ENCODE results near the gene SLCO1A2.
"Not testable (repeated sequence)": the region's sequence is repeated elsewhere in the genome, so short reads cannot be mapped to it uniquely, and the experiment has no call there.

SLCO1A2 gene, protein sequence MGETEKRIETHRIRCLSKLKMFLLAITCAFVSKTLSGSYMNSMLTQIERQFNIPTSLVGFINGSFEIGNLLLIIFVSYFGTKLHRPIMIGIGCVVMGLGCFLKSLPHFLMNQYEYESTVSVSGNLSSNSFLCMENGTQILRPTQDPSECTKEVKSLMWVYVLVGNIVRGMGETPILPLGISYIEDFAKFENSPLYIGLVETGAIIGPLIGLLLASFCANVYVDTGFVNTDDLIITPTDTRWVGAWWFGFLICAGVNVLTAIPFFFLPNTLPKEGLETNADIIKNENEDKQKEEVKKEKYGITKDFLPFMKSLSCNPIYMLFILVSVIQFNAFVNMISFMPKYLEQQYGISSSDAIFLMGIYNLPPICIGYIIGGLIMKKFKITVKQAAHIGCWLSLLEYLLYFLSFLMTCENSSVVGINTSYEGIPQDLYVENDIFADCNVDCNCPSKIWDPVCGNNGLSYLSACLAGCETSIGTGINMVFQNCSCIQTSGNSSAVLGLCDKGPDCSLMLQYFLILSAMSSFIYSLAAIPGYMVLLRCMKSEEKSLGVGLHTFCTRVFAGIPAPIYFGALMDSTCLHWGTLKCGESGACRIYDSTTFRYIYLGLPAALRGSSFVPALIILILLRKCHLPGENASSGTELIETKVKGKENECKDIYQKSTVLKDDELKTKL

DNA sequence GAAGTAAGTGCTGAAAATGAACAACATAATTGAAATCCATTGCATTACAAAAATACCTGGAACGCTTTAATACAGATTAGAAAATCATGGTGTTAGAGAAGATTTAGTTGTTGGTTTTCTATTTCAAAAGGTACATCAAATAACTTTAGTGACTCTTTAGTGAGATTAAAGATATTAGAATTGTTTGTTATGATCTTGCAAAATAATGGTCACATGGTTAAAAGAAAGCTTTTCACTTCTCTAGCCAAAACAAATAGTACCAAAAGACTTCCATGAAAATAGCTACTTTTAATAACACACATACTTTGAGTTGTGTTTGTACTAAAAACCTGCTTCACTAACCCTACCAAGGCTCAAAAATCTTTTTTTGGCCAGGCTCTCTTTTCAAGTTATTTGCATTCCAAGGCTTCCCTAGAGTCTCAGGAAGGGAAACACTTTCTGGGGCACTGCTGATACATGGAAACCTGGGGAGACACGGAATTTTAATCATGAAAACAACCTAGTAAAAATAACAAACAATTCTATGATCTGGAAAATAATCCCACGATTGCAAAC, at the start of gene SLCO1A2:
Gene SLCO1A2, minus strand, starts transcription at position 147 of the 555 bp plus-strand sequence. CDS start 270 bp downstream, outside the sequence.
- no peak for DNase-seq

GRCh38 chr12:21384261-21384660, 49.5 kb upstream of the SLCO1A2 start:
- DNase-seq = no peak

DNA sequence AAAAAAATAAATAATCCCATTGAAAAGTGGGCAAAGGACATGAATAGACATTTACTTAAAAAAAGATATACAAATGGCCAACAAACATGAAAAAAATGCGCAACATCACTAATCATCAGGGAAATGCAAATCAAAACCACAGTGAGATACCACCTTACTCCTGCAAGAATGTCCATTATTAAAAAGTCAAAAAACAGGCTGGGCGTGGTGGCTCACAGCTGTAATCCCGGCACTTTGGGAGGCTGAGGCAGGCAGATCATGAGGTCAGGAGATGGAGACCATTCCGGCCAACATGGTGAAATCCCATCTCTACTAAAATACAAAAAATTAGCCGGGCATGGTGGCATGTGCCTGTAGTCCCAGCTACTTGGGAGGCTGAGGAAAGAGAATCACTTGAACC, 46.6 kb upstream of the SLCO1A2 start:
- not testable (repeated sequence) for DNase-seq

DNA sequence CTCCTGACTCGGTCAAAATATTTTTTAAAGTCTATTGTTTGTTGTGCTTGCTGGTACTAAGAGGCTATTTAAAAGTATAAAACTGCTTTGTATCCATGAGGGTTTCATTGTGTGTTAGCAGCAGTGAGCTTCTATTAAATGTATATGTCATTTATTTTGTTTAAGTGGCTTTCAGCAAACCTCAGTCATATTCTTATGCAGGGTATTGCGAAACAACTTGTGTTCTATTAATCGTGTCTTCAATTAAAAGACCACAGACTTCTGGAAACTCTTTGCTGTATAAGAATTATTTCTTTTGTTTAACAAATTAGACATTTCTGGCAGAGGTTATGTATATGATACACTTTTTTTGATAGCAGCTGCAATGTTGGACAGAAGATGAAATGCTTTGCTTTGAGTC, 44.5 kb upstream of the SLCO1A2 start:
- no peak for DNase-seq

- no peak for DNase-seq
Measured at GRCh38 chr12:21372602-21373001, 37.9 kb upstream of the SLCO1A2 start, which contains the start of gene IAPP. IAPP (plus strand) TSS chr12:21372902; CDS start chr12:21373352, 450 bp downstream.

DNA sequence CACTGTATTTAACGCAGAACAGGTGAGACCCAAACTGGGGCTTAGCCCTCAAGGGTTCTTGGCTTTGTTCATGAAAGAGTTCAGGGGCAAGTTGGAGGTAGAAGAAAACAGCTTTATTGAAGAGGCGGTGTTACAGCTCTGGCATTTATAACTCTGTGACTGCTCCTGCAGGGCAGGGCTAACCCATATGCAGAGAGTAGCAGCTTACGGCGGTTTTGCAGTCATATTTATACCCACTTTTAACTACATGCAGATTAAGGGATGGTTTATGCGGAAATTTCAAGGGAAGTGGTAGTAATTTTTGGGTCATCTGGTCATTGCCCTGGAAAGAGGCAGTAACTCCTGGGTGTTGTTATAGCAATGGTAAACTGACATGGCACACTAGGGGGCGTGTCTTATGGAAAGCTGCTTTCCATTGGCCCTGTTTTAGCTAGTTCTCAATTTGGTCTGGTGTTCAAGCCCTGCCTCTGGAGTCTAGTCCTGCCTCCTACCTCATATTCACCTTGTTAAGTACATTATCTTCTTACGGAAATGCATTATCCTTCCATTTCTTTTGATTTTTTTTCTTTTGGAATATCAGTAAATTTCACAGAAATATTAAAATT, 36.2 kb upstream of the SLCO1A2 start:
- no peak for DNase-seq

GRCh38 chr12:21369141-21369980, 34.6 kb upstream of the SLCO1A2 start:
- DNase-seq = no peak

GRCh38 chr12:21360632-21361031, 25.9 kb upstream of the SLCO1A2 start:
- DNase-seq = not testable (repeated sequence)

- DNase-seq = no peak
Measured at GRCh38 chr12:21354641-21355040, 19.9 kb upstream of the SLCO1A2 start.

DNA sequence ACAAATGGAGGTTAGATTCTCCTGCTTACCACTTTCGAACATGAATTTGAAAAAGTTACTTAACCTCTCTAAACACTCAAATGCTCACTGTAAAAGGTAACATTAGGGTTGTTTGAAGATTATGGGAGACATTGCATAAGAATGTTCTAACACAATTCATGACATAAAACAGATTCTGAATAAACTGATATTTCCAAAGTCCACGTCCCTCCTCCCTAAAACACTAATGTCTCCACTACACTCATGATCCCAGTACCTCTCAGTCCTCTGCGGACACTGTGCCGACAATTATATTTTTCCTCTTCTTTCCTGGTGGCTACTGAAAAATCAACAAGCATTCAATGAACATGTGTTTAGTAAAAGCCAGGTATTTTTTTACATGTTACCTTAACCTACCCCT, 19.2 kb upstream of the SLCO1A2 start:
- no peak for DNase-seq

- DNase-seq = no peak
Measured at GRCh38 chr12:21353487-21353886, 18.8 kb upstream of the SLCO1A2 start.

DNA sequence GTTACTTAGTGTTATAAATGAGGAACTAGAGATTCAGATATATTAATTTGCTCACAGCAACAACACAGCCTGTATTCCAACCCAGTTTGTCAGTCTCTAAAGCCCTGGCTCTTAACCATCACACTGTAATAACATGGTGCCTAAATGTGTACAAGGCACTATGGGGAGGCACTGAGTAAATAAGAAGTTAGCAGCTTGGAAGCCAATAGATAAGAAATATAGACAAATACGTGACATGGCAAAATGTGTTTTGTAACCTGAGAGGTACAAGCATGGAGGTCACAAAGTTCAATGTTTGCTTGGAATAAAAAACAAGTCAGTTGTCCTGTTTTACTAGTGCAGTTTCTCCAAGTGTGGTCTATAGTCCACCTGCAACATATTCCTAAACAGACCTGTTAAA, 16.3 kb upstream of the SLCO1A2 start:
- DNase-seq = no peak

DNA sequence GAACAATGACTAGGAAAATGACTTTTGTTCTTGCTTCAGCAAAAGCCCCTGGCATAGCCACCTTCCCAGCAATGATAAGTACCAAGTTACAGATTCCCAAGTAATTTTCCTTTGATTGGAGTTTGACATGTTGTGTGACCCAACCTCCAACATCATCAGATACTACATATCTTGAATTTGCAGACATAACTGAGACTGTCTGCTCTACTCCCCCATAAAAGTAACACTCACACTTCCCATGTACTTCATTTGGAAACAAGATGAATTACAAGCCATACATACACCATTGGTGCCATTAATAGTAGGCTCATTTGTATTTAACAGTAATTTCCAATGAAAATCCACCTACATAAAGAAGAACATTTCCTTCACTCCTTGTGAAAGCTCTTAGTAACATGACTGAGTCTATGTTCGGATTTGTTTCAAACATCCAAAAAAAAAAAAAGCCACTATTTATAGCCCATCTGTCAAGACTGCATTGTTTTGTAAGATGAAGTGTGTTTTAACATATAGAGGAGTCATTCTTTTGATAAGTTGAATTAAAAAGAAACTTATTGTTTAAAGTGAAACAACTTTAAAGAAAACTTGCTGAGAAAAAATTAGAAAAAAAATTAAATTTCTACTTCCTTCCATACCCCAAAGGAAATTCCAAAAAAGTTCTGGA, 12.0 kb upstream of the SLCO1A2 start:
- no peak for DNase-seq

DNA sequence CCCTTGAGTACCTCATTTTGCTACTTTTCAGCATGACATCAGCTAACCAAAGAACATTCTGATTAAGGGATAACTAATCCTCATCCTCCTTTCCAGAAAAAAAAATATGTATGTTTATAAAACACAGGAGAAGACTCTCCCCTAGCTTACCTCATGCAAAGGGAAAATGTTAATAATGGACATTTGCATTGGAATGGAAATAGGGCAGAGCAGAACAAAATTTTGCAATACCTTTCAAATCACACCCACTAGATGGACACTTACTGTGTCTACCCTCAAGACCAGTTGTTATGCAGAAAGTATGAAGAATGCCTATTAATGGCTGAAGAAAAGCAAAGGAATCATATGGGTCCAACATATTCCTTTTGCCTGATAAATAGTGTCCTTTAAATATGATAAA, 8.9 kb upstream of the SLCO1A2 start:
- DNase-seq = no peak

DNA sequence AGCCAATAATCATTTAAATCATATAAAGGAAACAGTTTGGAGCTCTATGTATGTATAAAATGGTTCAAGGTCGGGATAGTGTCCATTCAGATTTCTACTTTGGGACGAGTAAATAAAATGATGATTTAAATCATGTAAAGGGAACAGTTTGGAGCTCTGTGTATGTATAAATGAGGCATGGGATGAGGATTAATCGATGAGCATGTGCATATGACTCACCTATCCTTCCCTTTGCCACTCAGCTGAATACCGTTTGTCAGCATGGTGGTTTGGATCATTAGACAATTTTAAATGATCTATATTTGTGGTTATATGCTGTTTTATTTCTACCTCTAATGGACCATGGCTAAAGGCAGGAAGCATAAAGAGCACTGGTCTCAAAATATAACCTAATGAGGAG, 7.1 kb upstream of the SLCO1A2 start:
- DNase-seq = no peak

- no peak for DNase-seq
Measured at GRCh38 chr12:21340403-21340802, 5.7 kb upstream of the SLCO1A2 start.

DNA sequence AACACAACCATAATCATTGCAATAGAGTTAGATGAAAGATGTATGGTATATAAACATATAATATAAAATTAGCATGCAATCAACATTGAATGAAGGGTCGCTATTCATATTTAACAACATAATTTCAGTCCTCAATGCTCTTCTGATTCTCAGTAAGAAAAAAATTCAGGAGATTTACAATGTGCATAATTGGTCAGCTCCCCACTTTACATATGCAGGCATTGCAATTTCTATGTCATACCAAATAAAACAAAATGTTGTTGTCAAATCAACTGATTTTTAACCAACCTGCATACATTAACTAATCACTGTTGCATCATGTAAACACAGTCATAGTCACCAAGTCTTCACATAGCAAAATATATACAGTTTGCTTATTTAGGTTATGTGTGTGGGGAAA, 5.2 kb upstream of the SLCO1A2 start:
- no peak for DNase-seq

- no peak for DNase-seq
Measured at GRCh38 chr12:21337959-21338744, 3.4 kb upstream of the SLCO1A2 start.

GRCh38 chr12:21337453-21337852, 2.7 kb upstream of the SLCO1A2 start:
- no peak for DNase-seq

GRCh38 chr12:21336656-21337055, 1.9 kb upstream of the SLCO1A2 start:
- DNase-seq = no peak

DNA sequence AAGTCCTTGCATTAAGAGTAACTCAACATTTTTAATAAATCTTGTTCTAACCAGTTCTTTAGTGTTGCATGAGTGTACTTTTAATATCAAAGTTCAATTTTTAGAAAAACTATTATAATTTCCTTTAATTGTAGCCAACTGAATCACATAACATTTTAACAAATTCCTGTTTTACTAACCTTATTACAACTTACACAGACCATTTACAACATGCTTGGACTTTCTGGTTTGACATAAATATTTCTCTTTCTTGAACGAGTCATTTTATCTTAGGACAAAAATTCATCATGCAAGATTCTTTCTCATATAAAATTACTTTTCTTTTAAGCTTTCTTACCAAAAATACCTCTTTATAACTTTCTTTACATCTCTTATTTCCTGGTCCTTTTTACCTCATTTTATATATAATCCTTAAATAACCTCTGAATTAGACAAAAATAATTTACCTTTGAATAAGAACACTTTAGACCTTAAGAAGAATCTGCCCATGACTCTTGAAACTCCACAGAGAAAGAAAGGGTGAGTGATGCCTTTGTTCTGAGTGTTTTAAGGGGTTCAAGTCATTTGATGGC, 3.9 kb downstream of the SLCO1A2 start:
- DNase-seq = no peak

All from stimulated activated CD4-positive, alpha-beta T cell treated with anti-CD3 and anti-CD28 coated beads, Interleukin-2, amount 100 ng/mL, for 24 hours (primary cell).